Bronchial epithelial cell (primary cell): ENCODE results near the gene PLCG2. TPM values are rescaled to one million over a fixed set of nuclear protein-coding genes. Genes with fewer than 3 reads are reported as not detected.
A peak's percentile ranks its signal among the peaks of the same experiment; 100 is the strongest.

Experiments used
- DNase-seq: peaks from one replicate; pipeline ENCODE4 v3.0.0-alpha.2; 2010; ENCODE audit warnings: low read depth
- FAIRE-seq: peaks from 2 replicates; lab custom pipeline; 2011; peaks lifted over from hg19 to GRCh38; lab: Jason Lieb, UNC
- H3K27me3 ChIP-seq: 2 replicates; pipeline ENCODE4 v1.5.1; 2011; ENCODE audit warnings: low read length; ENCODE audit not compliant: control insufficient read depth, insufficient read depth
- H3K36me3 ChIP-seq: 2 replicates; pipeline ENCODE4 v1.5.1; 2011; ENCODE audit warnings: low read length; ENCODE audit not compliant: control insufficient read depth, insufficient read depth
- H3K4me3 ChIP-seq: 2 replicates; pipeline ENCODE4 v1.5.1; 2011; ENCODE audit warnings: mild to moderate bottlenecking, low read depth, low read length, control low read depth
- CTCF ChIP-seq: IDR thresholded peaks from 2 replicates; pipeline ENCODE4 v1.5.1; 2011; ENCODE audit warnings: mild to moderate bottlenecking, moderate library complexity, low read length, control low read depth, inconsistent platforms; ENCODE audit not compliant: insufficient read depth, severe bottlenecking
- total RNA-seq: library from RNA; depleted of rRNA; stranded (reverse); fragments of >200 nt; gene quantifications from 2 replicates; pipeline ENCODE4 v1.2.1, GENCODE V29; 2014

Gene PLCG2
- total RNA-seq, 1 donor from 2014 or later: 1.8 TPM

GRCh38 chr16:81927561-81928185, 148.6 kb downstream of the PLCG2 start:
- FAIRE-seq (no peak), DNase-seq (no peak)
- no peaks in the 10 kb centered on the region for H3K27me3 ChIP-seq
- H3K4me3 ChIP-seq: no peak overlapping the region
- H3K36me3 ChIP-seq: no peaks in the 10 kb centered on the region
- TF ChIP-seq CTCF: no peak

GRCh38 chr16:81928271-81928918, 149.3 kb downstream of the PLCG2 start:
- DNase-seq: no peak
- no peak overlapping the region for H3K4me3 ChIP-seq
- FAIRE-seq: peak; percentile 72
- no peak for TF ChIP-seq CTCF
- H3K27me3 ChIP-seq: no peaks in the 10 kb centered on the region
- no peaks in the 10 kb centered on the region for H3K36me3 ChIP-seq

- Histone ChIP-seq H3K36me3 (no peaks in the 10 kb centered on the region), H3K4me3 (no peak overlapping the region), H3K27me3 (no peaks in the 10 kb centered on the region)
- TF ChIP-seq CTCF: no peak
- DNase-seq (peak; percentile 89), FAIRE-seq (no peak)
Measured at GRCh38 chr16:81928975-81929374, 149.9 kb downstream of the PLCG2 start.

GRCh38 chr16:81929841-81930240, 150.8 kb downstream of the PLCG2 start:
- Histone ChIP-seq H3K36me3 (no peaks in the 10 kb centered on the region), H3K4me3 (no peak overlapping the region), H3K27me3 (no peaks in the 10 kb centered on the region)
- TF ChIP-seq CTCF: no peak
- no peak for DNase-seq
- FAIRE-seq: no peak

GRCh38 chr16:81931927-81932326, 152.8 kb downstream of the PLCG2 start:
- FAIRE-seq: no peak
- no peak for DNase-seq
- H3K27me3 ChIP-seq: no peaks in the 10 kb centered on the region
- no peaks in the 10 kb centered on the region for H3K36me3 ChIP-seq
- no peak for TF ChIP-seq CTCF
- no peak overlapping the region for H3K4me3 ChIP-seq

GRCh38 chr16:81932668-81933067, 153.6 kb downstream of the PLCG2 start:
- DNase-seq: no peak
- peak; percentile 13 for TF ChIP-seq CTCF
- H3K36me3 ChIP-seq: no peaks in the 10 kb centered on the region
- no peaks in the 10 kb centered on the region for H3K27me3 ChIP-seq
- H3K4me3 ChIP-seq: no peak overlapping the region
- FAIRE-seq: no peak
